Jurkat, Clone E6-1 (cell line): Measurements from ENCODE around the gene USP32.
A peak's percentile ranks its signal among the peaks of the same experiment; 100 is the strongest.

Experiments used
- DNase-seq: peaks from one replicate; pipeline ENCODE4 v3.0.0-alpha.2; 2011; ENCODE audit warnings: low read depth, low spot score
- H3K4me3 ChIP-seq: 2 replicates; pipeline ENCODE4 v1.5.1; 2011; ENCODE audit warnings: mild to moderate bottlenecking, low read length, control low read depth, moderate library complexity

Gene USP32

GRCh38 chr17:60134396-60135150 lies 257.4 kb downstream of the USP32 start:
- H3K4me3 ChIP-seq, result peak overlapping the region; percentile 93
- DNase-seq, result no peak

GRCh38 chr17:60130466-60130865 lies 261.5 kb downstream of the USP32 start:
- DNase-seq, result no peak
- H3K4me3 ChIP-seq, result no peak overlapping the region

- no peak overlapping the region for H3K4me3 ChIP-seq
- no peak for DNase-seq
These were observed 262.8 kb downstream of the USP32 start for GRCh38 chr17:60129164-60129563.
